ENCODE measurements around the gene PAQR3.

- TF ChIP-seq CTCF (IDR thresholded peaks at IDR 0.05) (no peak), POLR2A (IDR thresholded peaks at IDR 0.05) (no peak)
These were observed 69.2 kb downstream of the PAQR3 start for GRCh38 chr4:78870056-78870455.
